Spleen (tissue), 11 donors: Measurements from ENCODE around the gene CROCC2. TPM values are rescaled to one million over a fixed set of nuclear protein-coding genes. Genes with fewer than 3 reads are reported as not detected.

Source experiments
- DNase-seq: peaks from one replicate; pipeline ENCODE4 v3.0.0-alpha.2; 2020
- H3K27ac ChIP-seq, 8 donors: fragments of 200-600 bp; sonication (generic) in 7 of 8; 1 replicate in 4 of 8; 2 replicates in 4 of 8; pipeline versions ENCODE4 v1.5.0 to v1.8.0; 2016 to 2021; ENCODE audit warnings: inconsistent platforms in 4 of 8, mild to moderate bottlenecking in 4 of 8, moderate library complexity in 1 of 8
- H3K27me3 ChIP-seq, 7 donors: fragments of 200-600 bp; sonication (generic) in 6 of 7; replicated peaks in 1 of 7; 1 replicate in 4 of 7; 2 replicates in 3 of 7; pipeline versions ENCODE4 v1.5.0 to v1.8.0; 2016 to 2021; ENCODE audit warnings: inconsistent platforms in 3 of 7, mild to moderate bottlenecking in 1 of 7
- H3K36me3 ChIP-seq, 6 donors: fragments of 200-600 bp; sonication (generic) in 5 of 6; 1 replicate in 4 of 6; 2 replicates in 2 of 6; pipeline versions ENCODE4 v1.5.0 to v1.8.0; 2016 to 2021; ENCODE audit warnings: inconsistent platforms in 2 of 6
- H3K4me1 ChIP-seq, 6 donors: fragments of 200-600 bp; sonication (generic) in 5 of 6; 1 replicate in 3 of 6; 2 replicates in 3 of 6; pipeline versions ENCODE4 v1.5.0 to v1.8.0; 2016 to 2021; ENCODE audit warnings: inconsistent platforms in 3 of 6
- H3K4me3 ChIP-seq, 8 donors: fragments of 200-600 bp; sonication (generic) in 7 of 8; 1 replicate in 4 of 8; 2 replicates in 4 of 8; pipeline versions ENCODE4 v1.5.0 to v1.8.0; 2016 to 2021; ENCODE audit warnings: inconsistent platforms in 4 of 8, mild to moderate bottlenecking in 4 of 8, moderate library complexity in 2 of 8
- H3K9me3 ChIP-seq, 8 donors: fragments of 200-600 bp; sonication (generic) in 7 of 8; 1 replicate in 4 of 8; 2 replicates in 4 of 8; pipeline versions ENCODE4 v1.5.0 to v1.8.0; 2016 to 2021; ENCODE audit warnings: inconsistent platforms in 4 of 8
- CTCF ChIP-seq, 11 experiments: fragments of 200-600 bp in 7 of 11; fragments of 450-650 bp in 4 of 11; sonication (generic) in 4 of 11; IDR thresholded peaks in 8 of 11; conservative IDR thresholded peaks in 3 of 11; 1 replicate in 7 of 11; 2 replicates in 4 of 11; pipeline versions ENCODE4 v1.4.0 to v1.8.0; 2016 to 2021; ENCODE audit warnings: antibody characterized with exemption in 11 of 11, inconsistent platforms in 4 of 11, mild to moderate bottlenecking in 1 of 11
- POLR2A ChIP-seq, 3 donors: fragments of 450-650 bp; IDR thresholded peaks; one replicate each; pipeline ENCODE4 v1.5.1; 2017; ENCODE audit warnings: antibody characterized with exemption in 3 of 3, mild to moderate bottlenecking in 1 of 3
- POLR2AphosphoS5 ChIP-seq, 3 donors: sonication (generic); formaldehyde crosslinking; IDR thresholded peaks; one replicate each; pipeline ENCODE4 v1.5.1; 2017; ENCODE audit warnings: antibody characterized with exemption in 3 of 3
- WGBS, 5 donors: extraction: QIAGEN DNeasy Blood & Tissue Kit in 3 of 5; methylation state at CpG; one replicate each; pipeline versions ENCODE4 v1.1.5 to v1.1.7; 2013 to 2018; 5-methylcytosine and 5-hydroxymethylcytosine counted together
- intact Hi-C: fragments of 100-400 bp; cut with DNase I; formaldehyde crosslinking; loops from one replicate; pipeline ENCODE4 v1.15.0; 2023; ENCODE audit warnings: low total_unique reads
- polyA plus RNA-seq, 3 donors: library from polyadenylated mRNA; stranded (reverse); fragments of 200-250 nt; gene quantifications; one replicate each; pipeline ENCODE4 v1.2.1, GENCODE V29; 2013
- total RNA-seq, 7 donors: library from RNA; depleted of rRNA in 3 of 7; stranded (reverse); fragments of >200 nt in 3 of 7; fragmentation: NEBNext Ultra II Directional in 4 of 7; extraction: Animal tissue kit (Norgen Biotek cat#: 25700) in 4 of 7; gene quantifications; one replicate each; pipeline versions ENCODE4 v1.1.0 to v1.2.1, GENCODE V29; 2016 to 2021
- donor health status: healthy with polysubstance abuse.
- donor health status: DM: no; HTN: no; CAD: no; lungs with moderate emphysema.
- donor health status: DM: no; HTN: no; CAD: no.
- donor health status: Bipolar disorder and iron deficiency.
- donor health status: healthy.
- donor health status: DM: no; HTN: no; CAD: no.
- donor health status: DM: yes; HTN: yes; CAD: no.

CROCC2 gene
- total and polyA plus RNA-seq, 10 donors = 0.04 to 3.6 (median 0.75) TPM

GRCh38 chr2:240929364-240930095 lies 23.4 kb downstream of the CROCC2 start:
- Histone ChIP-seq H3K9me3 (peaks cover 0 to 6% (median 0%) of the 10 kb centered on the region in 8 donors), H3K27me3 (peaks cover 0 to 9% (median 0%) of the 10 kb centered on the region in 7 donors), H3K4me3 (no peak overlapping the region), H3K4me1 (peaks cover 0 to 10% (median 0%) of the 10 kb centered on the region in 6 donors), H3K27ac (no peak overlapping the region), H3K36me3 (no peaks in the 10 kb centered on the region)
- 62 to 86% (median 73%) methylated on average over 5 to 10 of the region's 10 CpGs for WGBS, 5 donors
- TF ChIP-seq CTCF (IDR thresholded peaks at IDR 0.05 in 8 of 11, conservative IDR thresholded peaks at IDR 0.05 in 3 of 11) = no peak
- no peak for TF ChIP-seq POLR2AphosphoS5 (IDR thresholded peaks at IDR 0.05)
- no peak for TF ChIP-seq POLR2A (IDR thresholded peaks at IDR 0.05)
- DNase-seq = peak; percentile 66
- intact Hi-C loops = no loop called here

GRCh38 chr2:240930096-240930630 lies 24.0 kb downstream of the CROCC2 start:
- Histone ChIP-seq H3K27me3 (peaks cover 0 to 9% (median 0%) of the 10 kb centered on the region in 7 donors), H3K4me1 (peaks cover 0 to 13% (median 0%) of the 10 kb centered on the region in 6 donors), H3K4me3 (no peak overlapping the region), H3K36me3 (no peaks in the 10 kb centered on the region), H3K9me3 (peaks cover 0 to 6% (median 0%) of the 10 kb centered on the region in 8 donors), H3K27ac (no peak overlapping the region)
- WGBS, 5 donors = 80 to 95% (median 89%) methylated on average over 11 to 12 of the region's 12 CpGs
- intact Hi-C loops = no loop called here
- DNase-seq = no peak
- TF ChIP-seq POLR2A (IDR thresholded peaks at IDR 0.05) (no peak), CTCF (IDR thresholded peaks at IDR 0.05 in 8 of 11, conservative IDR thresholded peaks at IDR 0.05 in 3 of 11) (no peak), POLR2AphosphoS5 (IDR thresholded peaks at IDR 0.05) (no peak)

- intact Hi-C loops = no loop called here
- WGBS, 5 donors = 85 to 91% (median 89%) methylated on average over 7 to 26 of the region's 26 CpGs
- no peaks in the 10 kb centered on the region for H3K36me3 ChIP-seq
- H3K27ac ChIP-seq = no peak overlapping the region
- H3K27me3 ChIP-seq = peaks cover 0 to 9% (median 0%) of the 10 kb centered on the region in 7 donors
- H3K4me3 ChIP-seq = no peak overlapping the region
- DNase-seq = peak; percentile 60
- H3K9me3 ChIP-seq = peaks cover 0 to 6% (median 0%) of the 10 kb centered on the region in 8 donors
- no peak for TF ChIP-seq CTCF (IDR thresholded peaks at IDR 0.05 in 8 of 11, conservative IDR thresholded peaks at IDR 0.05 in 3 of 11)
- no peak for TF ChIP-seq POLR2AphosphoS5 (IDR thresholded peaks at IDR 0.05)
- no peak for TF ChIP-seq POLR2A (IDR thresholded peaks at IDR 0.05)
- H3K4me1 ChIP-seq = peaks cover 0 to 13% (median 0%) of the 10 kb centered on the region in 6 donors
Measured at GRCh38 chr2:240930631-240931318, 24.6 kb downstream of the CROCC2 start.
